GM21381 (cell line): ENCODE results near the gene SYCE3.

Experiments
- ATAC-seq: cut with Tn5 transposase; IDR thresholded peaks from one replicate; pipeline ENCODE4 v1.9.1; 2021; ENCODE audit warnings: mild to moderate bottlenecking, moderate library complexity; ENCODE audit not compliant: unreplicated experiment

The SYCE3 gene

GRCh38 chr22:50576806-50577696, 14.3 kb upstream of the SYCE3 start:
- ATAC-seq, result no peak

DNA sequence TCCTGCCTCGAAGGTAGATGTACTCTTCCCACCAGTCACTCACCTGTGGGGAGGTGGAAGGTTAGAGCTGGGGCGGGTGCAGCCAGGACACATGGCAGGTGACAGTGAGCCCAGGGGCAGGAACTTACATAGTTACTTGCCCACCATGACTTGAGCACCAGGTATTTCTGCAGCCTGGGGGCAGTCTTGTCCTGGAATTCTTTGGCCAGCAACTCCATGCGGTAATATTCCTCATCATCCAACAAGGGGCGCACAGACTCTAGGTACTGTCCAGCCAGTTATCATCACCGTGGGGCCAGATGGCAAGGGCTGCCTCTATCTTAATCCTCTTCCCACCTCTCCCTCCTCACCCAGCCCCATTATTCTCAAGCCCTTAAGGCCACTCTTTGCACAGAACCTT, 13.4 kb upstream of the SYCE3 start:
- ATAC-seq, result no peak

DNA sequence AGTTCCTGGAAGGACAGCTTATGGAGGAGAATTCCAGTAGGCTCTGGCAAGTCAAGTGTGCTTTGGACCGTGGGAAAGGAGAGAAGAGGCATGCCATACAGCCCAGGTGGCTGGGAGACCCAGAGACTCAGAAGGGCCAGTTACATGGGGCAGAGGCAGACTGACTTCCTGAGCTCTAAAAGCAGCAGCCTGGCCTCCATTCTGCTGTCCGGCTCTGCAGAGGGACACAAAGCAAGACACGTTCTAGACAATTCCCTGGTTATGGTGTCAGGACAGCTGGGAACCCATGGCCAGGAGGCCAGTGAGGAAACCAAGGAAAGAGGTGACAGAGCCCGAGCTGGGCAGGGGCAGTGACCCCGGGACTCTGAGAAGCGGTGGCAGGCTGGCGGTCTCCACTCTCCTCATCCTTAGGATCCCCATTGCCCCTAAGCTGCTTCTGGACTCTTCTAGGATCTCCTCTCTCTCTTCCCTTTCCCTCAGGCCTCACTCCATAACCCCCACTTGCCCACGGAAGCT, 12.8 kb upstream of the SYCE3 start:
- no peak for ATAC-seq

- no peak for ATAC-seq
Measured at GRCh38 chr22:50574383-50574755, 11.7 kb upstream of the SYCE3 start.

GRCh38 chr22:50573491-50574382, 11.0 kb upstream of the SYCE3 start:
- no peak for ATAC-seq

- no peak for ATAC-seq
Measured at GRCh38 chr22:50572965-50573364, 10.2 kb upstream of the SYCE3 start.

GRCh38 chr22:50571264-50572175, 8.8 kb upstream of the SYCE3 start:
- no peak for ATAC-seq

GRCh38 chr22:50570861-50571260, 8.1 kb upstream of the SYCE3 start:
- no peak for ATAC-seq

- no peak for ATAC-seq
Measured at GRCh38 chr22:50569896-50570535, 7.3 kb upstream of the SYCE3 start.

DNA sequence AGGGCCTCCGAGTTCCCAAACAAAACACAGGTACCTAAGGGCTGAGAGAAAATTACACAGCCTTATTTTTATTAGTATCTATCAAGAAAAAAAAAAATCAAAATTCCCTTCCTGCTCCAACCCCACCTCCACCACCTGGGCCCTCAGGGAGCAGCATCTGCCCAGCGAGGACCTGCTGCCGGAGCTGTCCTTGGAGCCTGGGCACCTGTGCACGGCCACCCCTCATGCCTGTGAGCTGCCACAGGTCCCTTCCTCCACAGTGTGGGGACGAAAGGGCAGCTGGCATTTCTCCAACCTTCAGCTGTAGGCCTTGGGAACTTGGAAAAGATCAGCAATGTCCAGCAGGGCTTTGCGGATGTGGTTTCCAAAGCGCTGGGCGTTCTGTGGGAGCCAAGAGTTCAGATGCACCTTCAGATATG, 6.3 kb upstream of the SYCE3 start:
- no peak for ATAC-seq

GRCh38 chr22:50568626-50569025, 5.9 kb upstream of the SYCE3 start:
- no peak for ATAC-seq

GRCh38 chr22:50567721-50568252, 5.1 kb upstream of the SYCE3 start:
- ATAC-seq, result no peak

DNA sequence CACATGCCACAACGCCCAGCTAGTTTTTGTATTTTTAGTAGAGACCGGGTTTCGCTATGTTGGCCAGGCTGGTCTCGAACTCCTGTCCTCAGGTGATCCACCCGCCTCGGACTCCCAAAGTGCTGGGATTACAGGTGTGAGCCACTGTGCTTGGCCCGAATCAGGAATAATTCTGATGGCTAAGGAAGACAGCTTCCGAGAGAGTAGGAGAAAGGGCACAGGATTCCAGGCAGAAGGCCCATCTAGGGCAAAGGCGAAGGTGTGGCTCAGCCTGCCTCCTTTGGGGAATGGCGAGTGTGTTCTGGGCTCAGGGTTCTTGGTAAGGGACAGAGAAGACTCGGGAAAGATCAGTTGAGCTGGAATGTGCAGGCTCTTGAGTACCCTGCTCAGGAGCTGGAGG, 1.6 kb upstream of the SYCE3 start:
- no peak for ATAC-seq

GRCh38 chr22:50563413-50564160, 868 bp upstream of the SYCE3 start:
- ATAC-seq, result no peak

GRCh38 chr22:50561401-50562358, 1.0 kb downstream of the SYCE3 start:
- ATAC-seq, result no peak

GRCh38 chr22:50560034-50560433, 2.7 kb downstream of the SYCE3 start:
- no peak for ATAC-seq

DNA sequence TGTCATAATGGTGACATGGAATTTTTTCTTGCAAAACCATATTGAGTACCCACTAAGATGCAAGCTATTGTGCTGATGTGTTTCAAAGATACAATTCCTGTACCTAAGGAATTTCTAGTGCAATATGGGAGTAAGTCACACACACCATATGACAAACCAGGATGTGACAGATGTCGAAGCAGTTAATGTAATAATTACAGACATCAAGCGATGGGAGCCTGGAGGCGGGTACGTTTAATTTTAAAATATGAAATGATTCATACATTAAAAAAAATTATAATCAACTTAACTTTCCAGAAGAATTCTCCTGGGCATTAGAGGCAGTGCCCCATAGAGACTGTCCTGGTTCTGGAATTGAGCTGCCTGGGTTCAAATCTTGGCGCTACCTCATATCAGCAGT, 6.0 kb downstream of the SYCE3 start:
- ATAC-seq, result no peak

- ATAC-seq, result no peak
Measured at GRCh38 chr22:50553310-50553709, 9.4 kb downstream of the SYCE3 start.
